Measurements from ENCODE around the gene ADAMTS14.

ADAMTS14 gene

DNA sequence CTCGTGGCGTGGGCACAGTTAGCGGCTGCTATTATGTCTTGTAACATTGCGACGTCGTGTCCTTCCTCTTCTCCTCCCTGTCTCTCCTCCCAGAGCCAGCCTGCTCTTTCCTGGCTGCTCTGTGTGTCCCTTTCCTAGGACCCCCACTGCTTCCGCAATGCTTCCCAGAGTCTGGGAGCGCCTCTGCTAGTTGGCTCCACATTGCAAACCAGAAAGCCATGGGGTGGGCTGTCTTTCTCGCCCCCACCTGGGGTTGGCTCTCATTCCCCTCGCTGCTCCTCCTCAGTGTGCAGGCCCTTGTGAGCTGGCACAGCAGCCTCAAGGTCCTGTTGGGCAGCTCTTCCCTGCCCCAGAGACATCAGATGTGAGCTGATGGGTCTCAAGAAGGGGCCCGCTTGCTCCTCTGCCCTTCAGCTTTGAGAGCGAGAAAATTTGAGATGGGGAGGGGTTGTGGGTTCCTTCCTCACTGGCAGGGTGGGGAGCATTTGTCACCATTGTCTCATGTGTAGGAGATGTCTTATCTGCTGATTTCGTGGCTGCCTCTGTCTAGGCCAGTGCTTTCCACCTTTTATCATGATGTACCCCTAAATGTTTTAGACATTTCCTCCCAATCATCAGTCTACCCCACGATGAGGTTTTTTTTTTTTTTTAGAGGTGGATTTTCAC, 3.3 kb downstream of the ADAMTS14 start:
- no peak for FAIRE-seq

DNA sequence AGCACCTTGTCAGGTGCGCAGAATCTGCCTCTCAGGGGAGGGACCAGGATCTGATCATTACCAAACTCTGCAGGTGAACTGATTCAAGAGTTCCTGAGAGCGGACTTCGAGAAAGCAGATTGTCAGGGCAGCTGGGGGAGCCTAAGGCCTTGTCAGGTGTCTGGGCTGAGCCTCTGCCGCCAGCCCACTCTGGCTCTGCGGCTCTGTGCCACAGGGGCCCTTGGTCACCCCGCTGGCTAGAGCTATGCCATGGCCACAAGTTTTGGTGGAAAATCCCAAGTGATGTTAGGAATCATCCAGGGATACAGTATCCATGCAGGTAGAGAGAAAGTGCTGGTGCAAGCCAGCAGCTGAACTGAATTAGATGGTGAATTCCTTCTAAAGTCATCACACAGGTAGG, 4.2 kb downstream of the ADAMTS14 start:
- no peak for FAIRE-seq

DNA sequence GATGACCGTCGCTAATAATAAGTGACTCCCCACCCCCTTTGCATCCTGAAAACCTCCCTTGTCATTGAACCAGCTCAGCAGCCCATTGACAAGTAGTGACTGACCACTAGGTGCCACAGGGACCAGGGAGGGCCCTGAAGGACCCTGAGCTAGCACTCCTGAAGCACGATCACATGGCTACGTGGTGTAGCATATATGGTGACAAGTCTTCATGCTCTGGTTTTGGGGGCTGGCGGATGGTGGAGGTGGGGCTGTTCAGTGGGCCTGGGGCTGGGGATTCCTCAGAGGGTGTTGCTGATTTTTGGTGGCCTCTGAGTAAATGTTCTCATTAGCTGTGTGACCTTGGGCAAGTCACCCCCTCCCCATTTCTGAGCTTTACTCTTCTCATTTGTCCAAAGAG, 4.7 kb downstream of the ADAMTS14 start:
- no peak for FAIRE-seq

DNA sequence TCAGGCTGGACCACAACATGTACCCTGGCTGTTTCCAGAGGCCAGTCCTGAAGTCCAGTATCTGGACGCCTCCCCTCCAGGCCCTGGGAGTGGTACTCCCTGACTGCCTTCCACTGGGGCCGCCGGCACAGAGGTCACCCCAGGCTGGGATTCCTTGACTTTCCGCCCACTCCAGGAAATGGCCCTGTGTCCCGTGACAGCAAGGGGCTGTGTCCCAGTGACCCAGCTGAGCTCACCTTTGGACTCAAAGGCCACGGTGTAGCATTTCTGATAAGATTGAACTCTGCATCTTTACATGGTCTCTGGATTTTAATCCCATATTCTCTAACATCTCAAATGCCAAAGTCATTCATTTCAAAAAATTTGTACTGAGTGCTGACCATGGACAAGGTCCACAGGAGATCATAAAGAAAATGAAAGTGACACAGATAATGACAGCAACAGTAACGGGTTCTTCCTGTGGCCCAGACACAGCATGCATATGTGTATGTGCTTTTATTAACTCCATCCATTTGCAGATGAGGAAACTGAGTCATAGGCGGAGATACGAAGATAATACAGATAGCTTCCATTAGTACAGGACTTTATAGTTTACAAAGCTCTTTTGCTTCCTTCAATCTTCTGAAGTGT, 5.4 kb downstream of the ADAMTS14 start:
- no peak for FAIRE-seq

DNA sequence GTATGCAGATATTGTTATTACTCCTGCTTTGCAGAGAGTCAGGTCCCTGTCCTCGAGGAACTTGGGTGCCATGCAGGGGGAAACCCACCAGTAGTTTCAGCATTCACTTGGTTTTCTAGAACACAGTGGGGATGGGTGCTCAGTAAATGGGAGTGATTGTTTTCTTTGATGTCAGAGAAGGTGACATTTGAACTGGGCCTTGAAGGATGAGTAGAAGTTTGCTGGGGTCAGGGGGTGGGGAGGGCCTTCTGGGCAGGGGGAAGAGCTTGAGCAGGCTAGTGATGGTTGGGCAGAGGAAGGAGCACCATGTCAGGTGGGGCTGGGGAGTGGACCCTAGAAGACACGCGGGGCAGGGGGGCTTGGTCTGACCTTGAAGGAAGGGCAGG, 5.9 kb downstream of the ADAMTS14 start:
- FAIRE-seq, result no peak

DNA sequence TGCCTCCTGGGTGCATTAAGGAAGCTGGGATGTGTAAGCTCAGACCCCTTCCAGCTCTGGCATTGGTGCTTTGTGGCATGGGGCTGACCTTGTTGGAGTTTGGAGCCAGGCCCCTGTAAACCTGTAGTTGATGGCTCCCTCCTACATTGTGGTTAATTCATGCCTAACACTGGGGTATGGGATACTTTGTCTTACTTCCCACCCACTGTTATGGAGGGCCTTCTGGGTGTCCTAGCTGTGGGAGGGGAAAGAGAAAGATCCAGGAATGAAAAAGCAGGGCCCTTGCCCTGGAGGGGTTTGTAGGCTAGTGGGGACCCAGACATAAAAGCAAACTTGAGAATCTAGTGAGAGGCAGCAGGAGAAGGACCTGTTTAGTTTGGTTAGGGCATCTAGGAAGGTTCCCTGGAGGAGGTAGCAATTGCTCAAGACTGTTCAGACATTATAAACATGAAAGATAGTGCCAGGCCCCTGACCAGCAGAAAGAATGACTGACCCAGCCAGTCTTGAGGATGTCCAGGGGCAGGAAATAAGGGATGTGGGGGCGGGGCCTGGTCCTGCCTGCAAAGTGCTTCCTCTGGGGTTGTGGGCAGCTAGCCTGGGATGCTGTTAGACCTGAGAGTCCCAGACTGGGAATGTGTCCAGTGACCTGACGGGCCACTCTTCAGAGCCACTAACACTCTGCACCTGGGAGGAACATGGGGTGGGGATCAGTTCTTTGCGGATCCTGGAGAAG, 6.6 kb downstream of the ADAMTS14 start:
- FAIRE-seq, result no peak

DNA sequence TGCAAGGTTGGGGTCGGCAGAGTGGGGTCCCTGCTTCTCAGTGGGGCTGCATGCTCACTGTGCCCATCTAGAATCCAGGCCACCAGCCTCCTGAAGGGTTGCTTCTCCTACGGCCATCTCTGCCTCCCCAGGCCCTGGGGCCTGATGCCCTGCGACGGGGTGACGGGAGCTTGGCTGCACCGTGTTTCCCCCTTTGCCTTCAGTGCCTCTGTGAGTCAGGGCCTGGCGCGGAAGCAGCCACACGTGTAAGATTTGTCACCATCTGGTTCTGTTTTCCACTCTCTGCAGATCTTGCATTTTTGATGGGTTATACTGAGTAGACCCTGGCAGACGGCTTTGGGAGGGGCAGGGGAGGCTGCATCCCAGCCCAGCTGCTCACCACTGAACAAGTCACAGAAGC, 7.2 kb downstream of the ADAMTS14 start:
- no peak for FAIRE-seq

DNA sequence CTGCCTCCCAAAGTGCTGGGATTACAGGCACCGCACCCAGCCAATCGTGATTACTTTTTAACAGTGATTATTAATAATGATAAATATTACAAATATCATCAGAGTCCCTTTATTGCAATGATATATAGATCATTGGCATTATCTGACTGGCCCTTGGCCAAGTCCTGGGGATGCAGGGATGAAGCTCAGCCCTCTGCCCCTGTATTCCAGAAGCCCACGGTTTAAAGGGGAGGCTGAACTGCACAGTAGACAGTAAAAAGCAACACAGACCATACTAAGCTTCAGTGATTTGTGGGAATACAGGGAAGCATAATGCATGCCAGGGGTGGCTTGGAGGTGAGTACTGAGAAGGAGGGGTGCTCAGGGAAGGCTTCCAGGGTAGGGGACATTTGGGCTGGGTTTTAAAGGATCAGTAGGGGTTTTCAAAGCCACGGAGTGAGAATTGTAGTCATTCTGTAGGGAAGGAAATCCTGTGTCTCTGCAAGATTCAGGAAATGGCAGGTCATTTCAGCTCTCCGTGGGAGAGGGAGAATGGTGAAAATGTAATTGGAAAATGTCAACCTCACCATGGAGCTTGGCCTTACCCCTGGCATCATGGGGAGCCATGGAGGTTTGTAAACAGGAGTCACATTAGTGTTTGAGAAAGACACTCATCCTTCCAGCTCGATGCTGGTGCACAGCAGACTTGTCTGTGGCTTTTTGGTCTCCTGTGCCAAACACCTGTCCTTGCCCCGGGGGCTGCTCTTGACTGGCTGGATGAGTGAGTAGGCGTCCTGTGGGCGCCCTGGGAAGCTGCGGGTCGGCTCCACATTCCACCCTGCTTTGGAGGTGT, 8.8 kb downstream of the ADAMTS14 start:
- no peak for FAIRE-seq

DNA sequence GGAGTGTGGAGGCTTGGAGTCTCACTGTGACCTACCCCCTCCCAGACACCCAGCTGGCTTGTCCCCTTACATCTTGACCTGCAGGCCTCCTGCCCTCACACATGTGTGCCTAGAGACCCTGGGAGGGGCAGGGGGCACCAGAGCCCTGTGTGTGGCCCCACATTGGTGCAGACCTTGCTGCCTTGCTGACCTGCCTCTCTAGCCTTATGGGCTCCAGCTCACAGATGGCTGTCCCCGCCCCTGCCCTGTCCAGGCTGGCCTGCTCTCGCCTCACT, 9.4 kb downstream of the ADAMTS14 start:
- no peak for FAIRE-seq

DNA sequence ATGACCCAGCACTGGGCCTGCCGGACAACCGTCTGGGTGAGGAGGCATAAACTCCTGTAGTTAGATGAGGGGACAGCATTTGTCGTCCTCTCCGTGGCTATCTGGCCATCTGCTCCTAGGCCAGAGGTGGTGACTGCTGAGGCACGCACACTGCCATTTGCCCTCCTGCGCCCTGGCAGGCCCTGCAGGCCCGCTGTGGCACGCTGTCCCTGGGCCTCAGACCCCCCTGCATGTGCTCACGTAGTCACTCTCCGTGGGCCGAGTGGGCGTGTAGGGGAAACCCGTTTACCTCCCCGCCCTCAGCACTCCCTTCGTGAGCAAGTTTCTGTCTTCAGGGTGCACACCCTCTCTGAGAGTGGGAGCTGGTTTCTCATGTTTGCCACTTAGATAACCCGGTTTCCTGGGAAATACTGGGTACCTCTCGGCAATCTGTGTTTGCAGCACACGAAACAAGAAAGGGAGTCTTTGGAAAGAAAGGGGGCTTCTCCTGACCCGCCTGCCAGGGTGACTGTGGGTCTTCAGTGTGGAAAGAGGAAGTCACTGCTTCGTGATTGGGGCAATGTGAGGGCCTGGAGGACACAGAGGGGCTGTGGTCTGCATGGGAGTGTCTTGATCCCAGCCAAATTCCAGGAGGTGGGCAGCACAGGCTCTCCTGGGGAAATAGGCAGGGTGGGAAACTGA, 10.8 kb downstream of the ADAMTS14 start:
- FAIRE-seq, result no peak

DNA sequence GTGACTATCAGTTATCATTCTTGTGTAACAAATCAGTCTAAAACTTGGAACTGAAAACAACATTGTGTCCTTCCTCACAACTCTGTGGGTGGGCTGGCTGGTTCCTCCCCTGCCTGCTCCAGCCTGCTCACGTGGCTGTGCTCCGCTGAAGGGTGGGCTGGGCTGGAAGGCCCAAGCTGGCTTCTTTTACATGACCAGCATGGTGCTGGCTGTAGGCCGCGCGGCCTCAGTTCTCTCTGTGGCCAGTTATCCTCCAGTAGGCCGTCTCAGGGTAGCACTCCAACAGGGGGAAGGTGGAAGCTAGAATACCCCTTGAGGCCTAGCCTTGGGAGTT, 11.3 kb downstream of the ADAMTS14 start:
- FAIRE-seq, result no peak

DNA sequence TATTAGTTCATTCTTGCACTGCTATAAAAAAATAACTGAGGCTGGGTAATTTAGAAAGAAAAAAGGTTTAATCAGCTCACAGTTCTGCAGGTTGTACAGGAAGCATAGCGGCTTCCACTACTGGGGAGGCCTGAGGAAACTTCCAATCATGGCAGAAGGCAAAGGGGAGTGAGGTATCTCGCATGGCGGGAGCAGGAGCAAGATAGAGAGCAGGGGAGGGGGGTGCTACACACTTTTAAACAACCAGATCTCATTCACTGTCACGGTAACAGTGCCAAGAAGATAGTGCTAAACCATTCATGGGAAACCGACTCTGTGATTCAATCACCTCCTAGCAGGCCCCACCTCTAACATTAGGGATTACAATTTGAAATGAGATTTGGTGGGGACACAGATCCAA, 11.6 kb downstream of the ADAMTS14 start:
- no peak for FAIRE-seq

DNA sequence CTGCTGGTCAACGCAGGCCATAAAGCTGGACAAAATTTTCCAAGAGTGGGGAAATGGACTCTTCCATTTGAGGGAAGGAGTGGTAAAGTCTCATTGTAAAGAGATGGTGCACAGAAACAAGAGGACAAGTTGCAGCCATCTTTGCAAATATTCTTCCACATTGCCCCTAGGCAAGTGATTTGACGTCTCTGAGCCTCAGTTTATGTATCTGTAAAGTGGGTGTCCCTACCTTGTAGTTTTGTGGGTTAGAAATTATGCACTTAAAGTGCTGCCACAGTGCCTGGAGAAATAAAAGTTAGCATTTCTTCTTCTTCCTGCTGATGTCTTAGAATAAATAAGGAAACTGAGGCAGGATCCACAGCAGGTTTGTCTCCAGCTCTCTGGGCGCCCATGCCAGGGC, 12.1 kb downstream of the ADAMTS14 start:
- no peak for FAIRE-seq

DNA sequence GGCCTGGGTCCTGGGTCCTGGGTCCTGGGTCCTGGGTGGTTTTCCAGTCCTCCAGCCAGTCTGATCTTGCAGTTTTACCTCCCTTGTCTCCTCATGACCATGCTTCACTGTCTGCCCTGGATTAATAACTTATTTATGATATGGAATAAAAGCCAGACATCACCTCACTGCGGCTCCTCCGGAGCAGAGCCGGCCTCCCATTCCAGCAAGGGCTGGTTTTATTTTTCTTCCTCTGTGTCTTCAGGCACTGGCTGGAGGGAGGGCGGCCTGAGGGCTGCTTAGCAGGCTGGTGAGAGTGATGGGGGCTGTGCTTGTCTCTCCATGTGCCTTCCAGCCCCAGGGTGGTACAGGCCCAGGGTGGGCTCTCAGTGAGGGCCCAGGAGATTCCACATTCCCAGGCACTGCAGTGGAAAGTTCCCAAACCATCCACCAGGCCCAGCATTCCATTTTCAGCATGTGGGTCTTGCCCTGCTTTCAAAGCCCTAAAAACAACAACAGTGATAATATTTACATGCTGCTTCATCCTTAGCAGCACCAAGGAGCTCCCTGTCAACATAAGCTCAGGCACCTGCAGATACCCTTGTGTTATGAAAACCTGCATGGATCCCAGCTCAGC, 12.6 kb downstream of the ADAMTS14 start:
- FAIRE-seq, result no peak

DNA sequence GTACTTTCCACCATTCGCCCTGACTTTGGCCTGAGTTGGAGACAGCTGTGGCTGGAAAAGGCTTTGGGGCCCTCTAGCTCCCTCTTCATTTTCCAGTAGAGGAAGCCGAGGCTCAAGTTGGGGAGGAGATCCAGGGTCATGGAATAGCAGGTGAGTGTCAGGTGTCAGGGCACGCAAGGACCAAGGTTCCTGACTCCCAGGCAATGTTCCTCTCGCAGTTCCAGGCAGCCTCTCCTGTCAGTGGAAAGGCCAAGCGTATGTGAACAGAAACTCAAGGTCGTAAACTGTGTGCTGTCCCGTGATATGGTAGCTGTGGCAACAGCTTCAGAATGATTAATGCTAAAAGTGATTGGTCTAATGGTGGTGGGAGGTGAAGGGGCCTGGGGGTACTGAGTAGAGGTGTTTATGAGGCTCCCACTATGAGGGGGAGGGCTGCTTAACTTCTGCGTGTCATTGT, 13.2 kb downstream of the ADAMTS14 start:
- FAIRE-seq, result no peak

DNA sequence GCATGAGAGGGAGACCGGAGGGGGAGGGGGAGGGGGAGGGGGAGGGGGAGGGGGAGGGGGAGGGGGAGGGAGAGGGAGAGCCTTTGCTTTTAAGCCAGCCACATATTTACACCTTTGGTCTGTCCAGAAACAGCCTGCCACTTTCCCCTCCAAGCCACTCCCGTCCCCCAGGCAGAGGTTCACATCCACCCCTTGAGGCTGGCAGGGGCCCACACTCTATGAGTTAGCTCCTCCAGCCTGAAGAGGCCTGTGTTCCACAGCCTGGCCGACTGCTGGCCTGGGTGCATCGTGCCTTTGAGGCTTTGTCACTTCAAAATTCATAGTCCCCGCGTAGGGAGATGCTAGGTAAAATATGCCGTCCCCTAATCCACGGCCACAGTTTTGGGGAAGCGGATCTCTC, 16.5 kb downstream of the ADAMTS14 start:
- no peak for FAIRE-seq

DNA sequence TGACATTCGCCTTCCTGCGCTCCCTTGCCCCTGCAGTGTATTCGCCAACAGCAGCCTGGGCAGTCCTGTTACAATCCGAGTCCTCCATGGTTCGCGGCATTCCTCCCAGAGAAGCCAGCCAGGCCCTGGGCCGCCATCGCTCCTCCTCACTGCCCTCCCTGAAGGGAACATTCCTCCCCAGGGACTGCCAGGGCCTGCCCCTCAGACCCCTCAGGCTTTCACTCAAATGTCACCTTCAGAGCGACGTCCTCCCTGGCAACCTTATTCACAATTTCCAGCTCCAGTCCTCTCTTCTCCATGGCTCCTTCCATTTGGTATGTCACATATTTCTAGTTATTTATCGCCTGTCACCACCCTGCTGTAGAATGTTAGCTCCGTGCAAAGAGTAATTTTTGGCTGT, 17.4 kb downstream of the ADAMTS14 start:
- FAIRE-seq, result no peak

DNA sequence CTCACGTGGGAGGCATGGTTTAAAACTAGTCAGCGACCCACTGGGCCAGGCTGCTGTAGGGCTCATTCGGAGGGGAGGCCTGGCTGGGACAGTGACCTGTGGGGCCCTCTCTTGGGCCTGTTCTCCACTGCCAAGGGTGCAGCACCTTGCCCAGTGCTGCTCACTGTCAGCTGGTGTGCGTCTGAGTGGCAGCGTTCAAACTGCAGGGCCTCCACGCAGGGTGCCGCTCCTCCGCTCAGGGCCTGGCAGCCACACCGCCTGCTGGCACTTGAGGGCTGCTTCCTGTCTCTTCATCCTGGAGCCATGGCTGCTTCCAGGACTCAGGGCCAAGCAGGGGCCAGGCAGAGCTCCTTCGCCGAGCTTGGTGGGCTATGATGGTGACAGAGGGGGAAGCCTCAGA, 18.3 kb downstream of the ADAMTS14 start:
- FAIRE-seq, result no peak

DNA sequence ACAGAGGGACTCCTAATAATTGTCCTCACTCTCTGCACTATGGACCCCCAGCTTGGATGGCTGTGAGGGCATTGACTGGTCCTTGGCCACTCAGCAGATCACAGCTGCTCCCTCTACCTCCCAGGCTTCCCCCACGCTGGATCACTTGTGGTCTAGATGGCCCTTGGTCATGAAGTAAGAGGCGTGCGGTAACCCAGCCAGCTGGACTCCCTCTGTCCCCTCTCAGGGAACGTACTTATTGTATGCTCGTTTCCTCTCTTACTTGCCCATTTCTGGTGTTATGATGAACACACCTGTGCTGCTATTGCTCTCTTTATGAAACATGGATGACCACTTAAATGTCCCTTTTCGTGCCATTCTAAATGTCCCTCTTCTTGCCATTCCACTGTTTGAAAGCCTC, 19.3 kb downstream of the ADAMTS14 start:
- no peak for FAIRE-seq

DNA sequence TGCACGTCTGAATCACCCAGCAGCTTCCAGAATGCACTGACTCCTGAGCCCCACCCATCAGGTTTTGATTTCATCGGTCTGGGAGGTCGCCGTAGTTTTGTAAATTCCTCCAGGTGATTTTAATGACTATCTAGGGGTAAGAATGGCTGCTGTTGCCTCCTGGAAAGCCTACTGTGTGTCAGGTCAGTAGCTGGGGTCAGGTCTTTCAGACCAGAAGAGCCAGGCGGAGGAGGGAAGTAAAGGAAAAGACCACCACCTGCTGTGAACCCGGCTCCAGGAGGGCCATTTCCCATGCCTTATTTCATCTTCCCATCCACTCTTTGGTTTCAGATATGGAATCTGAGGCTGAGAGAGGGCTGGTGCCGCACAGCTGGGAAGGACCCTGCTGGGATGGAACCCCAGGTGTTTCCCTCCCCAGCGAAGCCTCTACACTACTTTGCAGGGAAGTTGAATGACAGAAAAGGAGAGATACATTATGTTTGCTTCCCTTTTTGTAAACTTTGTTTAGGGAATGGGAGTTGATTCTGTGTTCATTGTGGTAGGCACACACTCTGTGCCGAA, 19.8 kb downstream of the ADAMTS14 start:
- FAIRE-seq, result no peak

DNA sequence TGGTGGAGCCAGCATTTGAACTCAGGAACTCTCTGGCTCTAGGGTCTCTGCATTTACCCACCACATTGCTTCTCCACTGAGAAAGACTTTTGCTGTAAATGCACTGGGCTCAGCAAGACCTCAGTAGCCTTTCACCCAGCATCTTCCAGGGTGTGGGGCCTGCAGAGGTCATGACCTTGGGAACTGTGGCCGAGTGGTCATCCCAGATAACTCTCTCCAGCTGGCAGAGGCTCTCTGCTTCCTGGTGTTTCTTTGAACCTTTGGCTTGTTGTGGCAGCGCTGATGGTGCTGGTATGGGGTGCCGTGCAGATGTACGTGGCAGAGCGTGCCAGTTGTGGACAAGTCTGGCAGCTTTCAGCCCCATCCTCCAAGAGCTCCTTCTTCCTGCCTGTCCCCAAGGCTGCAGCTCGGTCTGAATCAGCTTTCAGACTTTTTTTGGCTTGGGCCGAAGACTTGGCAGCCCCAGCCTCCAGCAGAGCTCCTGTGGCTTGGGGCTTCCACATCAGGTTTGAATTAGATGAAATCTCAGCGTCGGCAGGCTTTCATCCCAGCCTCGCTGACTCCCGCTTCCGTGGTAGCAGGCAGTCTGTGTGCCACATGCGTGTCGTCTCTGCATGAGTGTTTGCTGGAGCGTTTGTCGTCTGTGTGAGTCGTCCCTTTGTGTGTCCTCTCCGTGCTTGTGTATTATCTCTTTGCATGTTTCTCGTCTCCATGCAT, 21.5 kb downstream of the ADAMTS14 start:
- FAIRE-seq, result no peak

Data from islet of Langerhans (tissue), 1 donor.